ENCODE data around the gene LRRC8B. TPM values are rescaled to one million over a fixed set of nuclear protein-coding genes. Genes with fewer than 3 reads are reported as not detected.

Gene LRRC8B
- total and polyA plus RNA-seq, 2 experiments from 2014 or later, result 4.6 to 5.1 TPM

GRCh38 chr1:89546934-89547562, 22.4 kb downstream of the LRRC8B start:
- no peaks in the 10 kb centered on the region for H3K36me3 ChIP-seq (replicated peaks; ENCODE audit: insufficient read depth, low read depth)
- H3K9me3 ChIP-seq (ENCODE audit: low read depth), result no peaks in the 10 kb centered on the region
- no peak overlapping the region for H2AFZ ChIP-seq
- no peaks in the 10 kb centered on the region for H3K4me1 ChIP-seq (ENCODE audit: insufficient read depth)
- H3K79me2 ChIP-seq, result peaks cover 7% of the 10 kb centered on the region
- no peak for DNase-seq (ENCODE audit: low spot score)
- TF ChIP-seq EZH2phosphoT487 (IDR thresholded peaks at IDR 0.05; ENCODE audit: low read depth, severe bottlenecking, unreplicated experiment) (no peak), EZH2 (IDR thresholded peaks at IDR 0.05; ENCODE audit: borderline replicate concordance) (no peak), CTCF (IDR thresholded peaks at IDR 0.05; ENCODE audit: poor library complexity) (no peak)
- no peak overlapping the region for H3K4me2 ChIP-seq
- no peak overlapping the region for H3K4me3 ChIP-seq
- H4K20me1 ChIP-seq (ENCODE audit: insufficient read depth, poor library complexity, severe bottlenecking), result no peaks in the 10 kb centered on the region
- H3K9me2 ChIP-seq (replicated peaks; ENCODE audit: insufficient read depth), result no peaks in the 10 kb centered on the region
- H3K27me3 ChIP-seq, result no peaks in the 10 kb centered on the region
- no peak overlapping the region for H3K27ac ChIP-seq

GRCh38 chr1:89547563-89548116, 23.0 kb downstream of the LRRC8B start:
- Histone ChIP-seq H3K4me1 (ENCODE audit: insufficient read depth) (no peaks in the 10 kb centered on the region), H3K79me2 (peaks cover 4% of the 10 kb centered on the region), H2AFZ (no peak overlapping the region), H4K20me1 (ENCODE audit: insufficient read depth, poor library complexity, severe bottlenecking) (no peaks in the 10 kb centered on the region), H3K9me2 (replicated peaks; ENCODE audit: insufficient read depth) (no peaks in the 10 kb centered on the region), H3K27me3 (no peaks in the 10 kb centered on the region), H3K9me3 (ENCODE audit: low read depth) (no peaks in the 10 kb centered on the region), H3K4me2 (no peak overlapping the region), H3K4me3 (no peak overlapping the region), H3K36me3 (replicated peaks; ENCODE audit: insufficient read depth, low read depth) (no peaks in the 10 kb centered on the region), H3K27ac (no peak overlapping the region)
- TF ChIP-seq EZH2phosphoT487 (IDR thresholded peaks at IDR 0.05; ENCODE audit: low read depth, severe bottlenecking, unreplicated experiment) (no peak), CTCF (IDR thresholded peaks at IDR 0.05; ENCODE audit: poor library complexity) (no peak), EZH2 (IDR thresholded peaks at IDR 0.05; ENCODE audit: borderline replicate concordance) (no peak)
- no peak for DNase-seq (ENCODE audit: low spot score)
- 73% methylated on average over 2 of the region's 2 CpGs for whole genome bisulfite sequencing (ENCODE audit: low lambda C conversion rate, missing lambda C conversion rate)

- Histone ChIP-seq H3K27ac (no peak overlapping the region), H3K4me1 (ENCODE audit: insufficient read depth) (no peaks in the 10 kb centered on the region)
These were observed 23.7 kb downstream of the LRRC8B start for GRCh38 chr1:89548122-89548857.

More at GRCh38 chr1:89548122-89548857, 23.7 kb downstream of the LRRC8B start:
- no peak overlapping the region for H2AFZ ChIP-seq
- H4K20me1 ChIP-seq (ENCODE audit: insufficient read depth, poor library complexity, severe bottlenecking), result no peaks in the 10 kb centered on the region
- 87% methylated on average over 2 of the region's 2 CpGs for WGBS (ENCODE audit: low lambda C conversion rate, missing lambda C conversion rate)
- TF ChIP-seq CTCF (IDR thresholded peaks at IDR 0.05; ENCODE audit: poor library complexity) (no peak), EZH2phosphoT487 (IDR thresholded peaks at IDR 0.05; ENCODE audit: low read depth, severe bottlenecking, unreplicated experiment) (no peak), EZH2 (IDR thresholded peaks at IDR 0.05; ENCODE audit: borderline replicate concordance) (no peak)
- DNase-seq (ENCODE audit: low spot score), result no peak
- H3K27me3 ChIP-seq, result no peaks in the 10 kb centered on the region
- no peaks in the 10 kb centered on the region for H3K79me2 ChIP-seq
- H3K9me2 ChIP-seq (replicated peaks; ENCODE audit: insufficient read depth), result no peaks in the 10 kb centered on the region
- no peak overlapping the region for H3K4me2 ChIP-seq
- no peak overlapping the region for H3K4me3 ChIP-seq
- H3K9me3 ChIP-seq (ENCODE audit: low read depth), result no peaks in the 10 kb centered on the region
- H3K36me3 ChIP-seq (replicated peaks; ENCODE audit: insufficient read depth, low read depth), result no peaks in the 10 kb centered on the region

Measured in hepatocyte (in vitro differentiated cells).